HEK293 (cell line): Measurements from ENCODE around the gene TTL.

Experiments
- CTCF ChIA-PET: fragments of 350-600 bp; formaldehyde crosslinking; extraction: SDS; loops from one replicate; lab custom pipeline; 2021; ENCODE audit warnings: antibody characterized with exemption; lab: Yijun Ruan, JAX
- POLR2A ChIA-PET: fragments of 300-600 bp; formaldehyde crosslinking; extraction: SDS; loops from one replicate; lab custom pipeline; 2020; ENCODE audit warnings: antibody characterized with exemption, inconsistent platforms; lab: Yijun Ruan, JAX
- H3K27ac ChIP-seq: fragments of 200-500 bp; sonication (Bioruptor generic); 2 replicates; pipeline ENCODE4 v1.5.1; 2014; ENCODE audit warnings: low read depth, low read length, control low read depth, inconsistent platforms; ENCODE audit errors: extremely low read depth
- H3K36me3 ChIP-seq, 2 experiments: fragments of 200-500 bp in 1 of 2; sonication (Bioruptor generic) in 1 of 2; 1 replicate in 1 of 2; 2 replicates in 1 of 2; pipeline ENCODE4 v1.5.1; 2014 to 2017; ENCODE audit warnings: inconsistent platforms in 2 of 2, low read length in 2 of 2; ENCODE audit not compliant: control insufficient read depth in 2 of 2, insufficient read depth in 1 of 2
- H3K4me1 ChIP-seq: fragments of 200-500 bp; sonication (Bioruptor generic); 2 replicates; pipeline ENCODE4 v1.5.1; 2014; ENCODE audit warnings: mild to moderate bottlenecking, low read length, inconsistent platforms; ENCODE audit not compliant: control insufficient read depth, insufficient read depth
- H3K4me3 ChIP-seq: 2 replicates; pipeline ENCODE4 v1.5.1; 2011; ENCODE audit warnings: low read depth, mild to moderate bottlenecking, control low read depth, low read length, moderate library complexity
- H3K9me3 ChIP-seq: fragments of 200-500 bp; sonication (Bioruptor generic); 2 replicates; pipeline ENCODE4 v1.5.1; 2014; ENCODE audit warnings: low read depth, low read length, inconsistent platforms; ENCODE audit not compliant: control insufficient read depth, insufficient read depth
- EGR2 ChIP-seq: fragments of 450-650 bp; formaldehyde crosslinking; IDR thresholded peaks from 2 replicates; pipeline ENCODE4 v1.5.1; 2016; ENCODE audit warnings: low read depth, missing biosample characterization, missing genetic modification characterization
- ZBTB48 ChIP-seq: fragments of 450-650 bp; formaldehyde crosslinking; IDR thresholded peaks from 2 replicates; pipeline ENCODE4 v1.5.1; 2016; ENCODE audit warnings: missing biosample characterization, missing genetic modification characterization
- ZBTB8A ChIP-seq: fragments of 450-650 bp; formaldehyde crosslinking; IDR thresholded peaks from 2 replicates; pipeline ENCODE4 v1.5.1; 2016; ENCODE audit warnings: missing biosample characterization, missing genetic modification characterization
- ZNF121 ChIP-seq: fragments of 450-650 bp; formaldehyde crosslinking; IDR thresholded peaks from 2 replicates; pipeline ENCODE4 v1.5.1; 2016; ENCODE audit warnings: missing biosample characterization, missing genetic modification characterization
- ZNF202 ChIP-seq: fragments of 450-650 bp; formaldehyde crosslinking; IDR thresholded peaks from 2 replicates; pipeline ENCODE4 v1.5.1; 2016; ENCODE audit warnings: missing biosample characterization, missing genetic modification characterization, borderline replicate concordance
- ZNF292 ChIP-seq: fragments of 450-650 bp; formaldehyde crosslinking; IDR thresholded peaks from 2 replicates; pipeline ENCODE4 v1.5.1; 2016; ENCODE audit warnings: low read depth, missing biosample characterization, missing genetic modification characterization, borderline replicate concordance
- ZNF366 ChIP-seq: fragments of 450-650 bp; formaldehyde crosslinking; conservative IDR thresholded peaks from 2 replicates; pipeline ENCODE4 v1.5.1; 2016; ENCODE audit warnings: missing biosample characterization, missing genetic modification characterization
- ZNF48 ChIP-seq: fragments of 450-650 bp; formaldehyde crosslinking; IDR thresholded peaks from 2 replicates; pipeline ENCODE4 v1.5.1; 2016; ENCODE audit warnings: missing biosample characterization, missing genetic modification characterization
- ZNF585B ChIP-seq: fragments of 450-650 bp; formaldehyde crosslinking; IDR thresholded peaks from 2 replicates; pipeline ENCODE4 v1.5.1; 2016; ENCODE audit warnings: missing biosample characterization, missing genetic modification characterization
- ZNF629 ChIP-seq: fragments of 450-650 bp; formaldehyde crosslinking; IDR thresholded peaks from 2 replicates; pipeline ENCODE4 v1.5.1; 2017; ENCODE audit warnings: missing biosample characterization, missing genetic modification characterization
- ZNF654 ChIP-seq: fragments of 450-650 bp; formaldehyde crosslinking; IDR thresholded peaks from 2 replicates; pipeline ENCODE4 v1.5.1; 2016; ENCODE audit warnings: low read depth, missing biosample characterization, missing genetic modification characterization
- ZNF660 ChIP-seq: fragments of 450-650 bp; IDR thresholded peaks from 2 replicates; pipeline ENCODE4 v1.5.1; 2018; ENCODE audit warnings: missing biosample characterization, mild to moderate bottlenecking, missing genetic modification characterization
- TF ChIP-seq, protein P1 (sequence below): fragments of 450-650 bp; formaldehyde crosslinking; IDR thresholded peaks from 2 replicates; pipeline ENCODE4 v1.5.1; 2016; ENCODE audit warnings: missing biosample characterization, missing genetic modification characterization
- TF ChIP-seq, protein P2 (sequence below): fragments of 450-650 bp; formaldehyde crosslinking; IDR thresholded peaks from 2 replicates; pipeline ENCODE4 v1.5.1; 2016; ENCODE audit warnings: missing biosample characterization, missing genetic modification characterization
- TF ChIP-seq, protein P3 (sequence below): fragments of 450-650 bp; formaldehyde crosslinking; IDR thresholded peaks from 2 replicates; pipeline ENCODE4 v1.5.1; 2016; ENCODE audit warnings: missing biosample characterization, missing genetic modification characterization, low read depth
- TF ChIP-seq, protein P4 (sequence below): fragments of 450-650 bp; IDR thresholded peaks from 2 replicates; pipeline ENCODE4 v1.5.1; 2018; ENCODE audit warnings: missing biosample characterization, mild to moderate bottlenecking, missing genetic modification characterization
- TF ChIP-seq, protein P5 (sequence below): fragments of 450-650 bp; formaldehyde crosslinking; IDR thresholded peaks from 2 replicates; pipeline ENCODE4 v1.5.1; 2016; ENCODE audit warnings: missing biosample characterization, missing genetic modification characterization

TTL gene

DNA sequence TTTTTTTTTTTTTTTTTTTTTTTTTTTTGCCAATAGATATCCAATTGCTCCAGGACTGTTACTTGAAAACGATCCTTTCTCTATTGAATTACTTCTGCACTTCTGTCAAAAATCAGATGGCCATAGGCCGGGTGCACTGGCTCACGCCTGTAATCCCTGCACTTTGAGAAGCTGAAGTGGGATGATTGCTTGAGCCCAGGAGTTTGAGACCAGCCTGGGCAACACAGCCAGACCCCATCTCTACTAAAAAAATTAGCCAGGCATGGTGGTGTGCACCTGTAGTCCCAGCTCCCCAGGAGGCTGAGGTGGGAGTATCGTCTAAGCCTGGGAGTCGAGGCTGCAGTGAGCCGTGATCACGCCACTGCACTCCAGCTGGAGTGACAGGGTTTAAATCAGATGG lies 98.1 kb downstream of the TTL start:
- peaks cover 9 to 20% of the 10 kb centered on the region in 2 experiments for H3K36me3 ChIP-seq
- no peak overlapping the region for H3K4me3 ChIP-seq
- CTCF ChIA-PET, result interaction anchor here (0.5 kb wide), 1 partner anchor 358 kb away, joined by 3 read pairs; no protein-coding TSS in a partner anchor
- POLR2A ChIA-PET, result interaction anchor here (0.7 kb wide), 1 partner anchor 22 kb away, joined by 6 read pairs; no protein-coding TSS in a partner anchor
- H3K4me1 ChIP-seq, result peaks cover 2% of the 10 kb centered on the region
- H3K27ac ChIP-seq, result no peak overlapping the region
- 0 out of 2 replicates have a peak, but pooled peaks have one; percentile 36 for TF ChIP-seq ZNF121 (tag by site-specific recombination)
- no peak for TF ChIP-seq ZNF48 (tag by site-specific recombination)
- TF ChIP-seq, all 188 proteins: peak for 1
- no peaks in the 10 kb centered on the region for H3K9me3 ChIP-seq

DNA sequence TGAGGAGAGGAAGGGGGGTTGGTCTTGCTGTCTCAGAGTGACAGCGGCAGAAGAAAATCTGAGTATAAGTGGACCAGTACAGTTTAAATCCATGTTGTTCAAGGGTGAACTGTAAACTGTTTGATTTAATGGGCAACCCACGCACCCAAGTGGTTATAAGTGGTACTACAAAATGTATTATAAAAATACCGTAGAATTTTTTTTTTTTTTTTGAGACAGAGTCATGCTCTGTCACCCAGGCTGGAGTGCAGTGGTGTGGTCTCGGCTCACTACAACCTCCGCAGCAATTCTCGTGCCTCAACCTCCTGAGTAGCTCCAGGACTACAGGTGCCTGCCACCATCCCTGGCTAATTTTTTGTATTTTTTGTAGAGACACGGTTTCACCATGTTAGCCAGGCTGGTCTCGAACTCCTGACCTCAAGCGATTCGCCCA lies 100.4 kb downstream of the TTL start:
- no peak overlapping the region for H3K27ac ChIP-seq

DNA sequence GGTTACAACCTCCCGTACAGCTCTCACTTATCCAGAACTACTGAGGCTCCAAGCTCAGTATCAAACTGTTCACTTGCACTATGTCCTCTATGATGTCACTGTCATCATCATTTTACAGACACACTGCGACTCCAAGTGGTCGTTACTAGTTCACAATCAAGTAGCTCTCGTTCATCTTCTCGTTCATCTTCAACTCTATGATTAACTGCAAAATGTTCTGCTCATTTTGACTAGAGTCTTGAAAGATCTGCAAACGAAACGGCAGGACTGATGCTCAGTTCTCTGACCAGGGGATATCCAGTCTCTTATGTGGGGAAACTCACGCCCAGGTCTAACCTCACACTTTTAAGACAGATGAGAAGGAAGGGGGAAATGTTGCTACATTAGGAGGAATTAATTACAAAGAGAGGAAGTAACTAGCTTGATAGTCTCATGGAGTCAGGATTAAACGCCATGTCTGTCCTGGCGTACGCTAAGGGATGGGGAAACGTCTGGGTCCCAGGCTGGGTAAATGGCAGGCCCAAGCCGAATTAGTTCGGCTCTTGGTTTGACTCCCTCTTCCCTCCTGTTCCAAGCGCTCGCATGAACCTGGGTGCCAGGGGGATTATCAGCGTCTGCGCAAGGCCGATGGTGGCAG lies 101.7 kb downstream of the TTL start:
- TF ChIP-seq ZNF629 (tag by site-specific recombination) (peak; percentile 79), ZNF654 (tag by site-specific recombination) (peak; percentile 65), ZNF660 (tag by site-specific recombination) (no peak), EGR2 (tag by site-specific recombination) (no peak), ZNF292 (tag by site-specific recombination) (no peak), ZBTB48 (peak; percentile 64; the same call in 1 of the 2 replicates), ZNF366 (tag by site-specific recombination) (no peak)
- TF ChIP-seq, protein P1, sequence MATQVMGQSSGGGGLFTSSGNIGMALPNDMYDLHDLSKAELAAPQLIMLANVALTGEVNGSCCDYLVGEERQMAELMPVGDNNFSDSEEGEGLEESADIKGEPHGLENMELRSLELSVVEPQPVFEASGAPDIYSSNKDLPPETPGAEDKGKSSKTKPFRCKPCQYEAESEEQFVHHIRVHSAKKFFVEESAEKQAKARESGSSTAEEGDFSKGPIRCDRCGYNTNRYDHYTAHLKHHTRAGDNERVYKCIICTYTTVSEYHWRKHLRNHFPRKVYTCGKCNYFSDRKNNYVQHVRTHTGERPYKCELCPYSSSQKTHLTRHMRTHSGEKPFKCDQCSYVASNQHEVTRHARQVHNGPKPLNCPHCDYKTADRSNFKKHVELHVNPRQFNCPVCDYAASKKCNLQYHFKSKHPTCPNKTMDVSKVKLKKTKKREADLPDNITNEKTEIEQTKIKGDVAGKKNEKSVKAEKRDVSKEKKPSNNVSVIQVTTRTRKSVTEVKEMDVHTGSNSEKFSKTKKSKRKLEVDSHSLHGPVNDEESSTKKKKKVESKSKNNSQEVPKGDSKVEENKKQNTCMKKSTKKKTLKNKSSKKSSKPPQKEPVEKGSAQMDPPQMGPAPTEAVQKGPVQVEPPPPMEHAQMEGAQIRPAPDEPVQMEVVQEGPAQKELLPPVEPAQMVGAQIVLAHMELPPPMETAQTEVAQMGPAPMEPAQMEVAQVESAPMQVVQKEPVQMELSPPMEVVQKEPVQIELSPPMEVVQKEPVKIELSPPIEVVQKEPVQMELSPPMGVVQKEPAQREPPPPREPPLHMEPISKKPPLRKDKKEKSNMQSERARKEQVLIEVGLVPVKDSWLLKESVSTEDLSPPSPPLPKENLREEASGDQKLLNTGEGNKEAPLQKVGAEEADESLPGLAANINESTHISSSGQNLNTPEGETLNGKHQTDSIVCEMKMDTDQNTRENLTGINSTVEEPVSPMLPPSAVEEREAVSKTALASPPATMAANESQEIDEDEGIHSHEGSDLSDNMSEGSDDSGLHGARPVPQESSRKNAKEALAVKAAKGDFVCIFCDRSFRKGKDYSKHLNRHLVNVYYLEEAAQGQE (tag by site-specific recombination), result no peak
- TF ChIP-seq, protein P2, sequence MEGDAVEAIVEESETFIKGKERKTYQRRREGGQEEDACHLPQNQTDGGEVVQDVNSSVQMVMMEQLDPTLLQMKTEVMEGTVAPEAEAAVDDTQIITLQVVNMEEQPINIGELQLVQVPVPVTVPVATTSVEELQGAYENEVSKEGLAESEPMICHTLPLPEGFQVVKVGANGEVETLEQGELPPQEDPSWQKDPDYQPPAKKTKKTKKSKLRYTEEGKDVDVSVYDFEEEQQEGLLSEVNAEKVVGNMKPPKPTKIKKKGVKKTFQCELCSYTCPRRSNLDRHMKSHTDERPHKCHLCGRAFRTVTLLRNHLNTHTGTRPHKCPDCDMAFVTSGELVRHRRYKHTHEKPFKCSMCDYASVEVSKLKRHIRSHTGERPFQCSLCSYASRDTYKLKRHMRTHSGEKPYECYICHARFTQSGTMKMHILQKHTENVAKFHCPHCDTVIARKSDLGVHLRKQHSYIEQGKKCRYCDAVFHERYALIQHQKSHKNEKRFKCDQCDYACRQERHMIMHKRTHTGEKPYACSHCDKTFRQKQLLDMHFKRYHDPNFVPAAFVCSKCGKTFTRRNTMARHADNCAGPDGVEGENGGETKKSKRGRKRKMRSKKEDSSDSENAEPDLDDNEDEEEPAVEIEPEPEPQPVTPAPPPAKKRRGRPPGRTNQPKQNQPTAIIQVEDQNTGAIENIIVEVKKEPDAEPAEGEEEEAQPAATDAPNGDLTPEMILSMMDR (tag by site-specific recombination), result peak; percentile 37; the same call in 1 of the 2 replicates
- TF ChIP-seq, protein P3, sequence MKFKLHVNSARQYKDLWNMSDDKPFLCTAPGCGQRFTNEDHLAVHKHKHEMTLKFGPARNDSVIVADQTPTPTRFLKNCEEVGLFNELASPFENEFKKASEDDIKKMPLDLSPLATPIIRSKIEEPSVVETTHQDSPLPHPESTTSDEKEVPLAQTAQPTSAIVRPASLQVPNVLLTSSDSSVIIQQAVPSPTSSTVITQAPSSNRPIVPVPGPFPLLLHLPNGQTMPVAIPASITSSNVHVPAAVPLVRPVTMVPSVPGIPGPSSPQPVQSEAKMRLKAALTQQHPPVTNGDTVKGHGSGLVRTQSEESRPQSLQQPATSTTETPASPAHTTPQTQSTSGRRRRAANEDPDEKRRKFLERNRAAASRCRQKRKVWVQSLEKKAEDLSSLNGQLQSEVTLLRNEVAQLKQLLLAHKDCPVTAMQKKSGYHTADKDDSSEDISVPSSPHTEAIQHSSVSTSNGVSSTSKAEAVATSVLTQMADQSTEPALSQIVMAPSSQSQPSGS, result peak; percentile 84
- Histone ChIP-seq H3K4me1 (peaks cover 4% of the 10 kb centered on the region), H3K27ac (peak overlapping the region; percentile 86), H3K4me3 (peak overlapping the region; percentile 75), H3K9me3 (no peaks in the 10 kb centered on the region), H3K36me3 (peaks cover 4 to 24% of the 10 kb centered on the region in 2 experiments; a peak in 2 of 3 replicates)
- POLR2A ChIA-PET, result interaction anchor here (1.5 kb wide), 1 partner anchor 109 kb away, joined by 4 read pairs; no protein-coding TSS in a partner anchor
- CTCF ChIA-PET, result interaction anchor here (0.6 to 2.0 kb wide), 8 partner anchors 16 to 696 kb away, joined by 3 to 6 read pairs (median 4); no protein-coding TSS in a partner anchor

More for the DNA sequence above, 100.4 kb downstream of the TTL start:
- peaks cover 4% of the 10 kb centered on the region for H3K4me1 ChIP-seq
- ChIA-PET POLR2A (no interaction called here), CTCF (interaction anchor here (0.6 to 1.7 kb wide), 4 partner anchors 17 to 154 kb away, joined by 3 to 4 read pairs (median 4); no protein-coding TSS in a partner anchor)
- TF ChIP-seq ZBTB8A (tag by site-specific recombination) (no peak), ZNF202 (tag by site-specific recombination) (no peak), ZNF654 (tag by site-specific recombination) (peak; percentile 63), ZNF585B (tag by site-specific recombination) (no peak)
- TF ChIP-seq, protein P4, sequence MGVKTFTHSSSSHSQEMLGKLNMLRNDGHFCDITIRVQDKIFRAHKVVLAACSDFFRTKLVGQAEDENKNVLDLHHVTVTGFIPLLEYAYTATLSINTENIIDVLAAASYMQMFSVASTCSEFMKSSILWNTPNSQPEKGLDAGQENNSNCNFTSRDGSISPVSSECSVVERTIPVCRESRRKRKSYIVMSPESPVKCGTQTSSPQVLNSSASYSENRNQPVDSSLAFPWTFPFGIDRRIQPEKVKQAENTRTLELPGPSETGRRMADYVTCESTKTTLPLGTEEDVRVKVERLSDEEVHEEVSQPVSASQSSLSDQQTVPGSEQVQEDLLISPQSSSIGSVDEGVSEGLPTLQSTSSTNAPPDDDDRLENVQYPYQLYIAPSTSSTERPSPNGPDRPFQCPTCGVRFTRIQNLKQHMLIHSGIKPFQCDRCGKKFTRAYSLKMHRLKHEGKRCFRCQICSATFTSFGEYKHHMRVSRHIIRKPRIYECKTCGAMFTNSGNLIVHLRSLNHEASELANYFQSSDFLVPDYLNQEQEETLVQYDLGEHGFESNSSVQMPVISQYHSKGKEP (tag by site-specific recombination), result no peak
- TF ChIP-seq, protein P5, sequence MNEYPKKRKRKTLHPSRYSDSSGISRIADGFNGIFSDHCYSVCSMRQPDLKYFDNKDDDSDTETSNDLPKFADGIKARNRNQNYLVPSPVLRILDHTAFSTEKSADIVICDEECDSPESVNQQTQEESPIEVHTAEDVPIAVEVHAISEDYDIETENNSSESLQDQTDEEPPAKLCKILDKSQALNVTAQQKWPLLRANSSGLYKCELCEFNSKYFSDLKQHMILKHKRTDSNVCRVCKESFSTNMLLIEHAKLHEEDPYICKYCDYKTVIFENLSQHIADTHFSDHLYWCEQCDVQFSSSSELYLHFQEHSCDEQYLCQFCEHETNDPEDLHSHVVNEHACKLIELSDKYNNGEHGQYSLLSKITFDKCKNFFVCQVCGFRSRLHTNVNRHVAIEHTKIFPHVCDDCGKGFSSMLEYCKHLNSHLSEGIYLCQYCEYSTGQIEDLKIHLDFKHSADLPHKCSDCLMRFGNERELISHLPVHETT (tag by site-specific recombination), result no peak
- no peak overlapping the region for H3K4me3 ChIP-seq
- H3K9me3 ChIP-seq, result no peaks in the 10 kb centered on the region
- peaks cover 4 to 13% of the 10 kb centered on the region in 2 experiments; a peak in 2 of 3 replicates for H3K36me3 ChIP-seq
